Measurements from ENCODE around the gene PPIP5K2.
A peak's percentile ranks its signal among the peaks of the same experiment; 100 is the strongest.
"Not testable (repeated sequence)": the region's sequence is repeated elsewhere in the genome, so short reads cannot be mapped to it uniquely, and the experiment has no call there.

The PPIP5K2 gene

GRCh38 chr5:103207653-103208052, 87.6 kb downstream of the PPIP5K2 start:
- no peak for DNase-seq (ENCODE audit: low read depth)

GRCh38 chr5:103208460-103208859, 88.4 kb downstream of the PPIP5K2 start:
- DNase-seq (ENCODE audit: low read depth), result no peak

GRCh38 chr5:103209065-103209464, 89.0 kb downstream of the PPIP5K2 start:
- DNase-seq (ENCODE audit: low read depth), result no peak

DNA sequence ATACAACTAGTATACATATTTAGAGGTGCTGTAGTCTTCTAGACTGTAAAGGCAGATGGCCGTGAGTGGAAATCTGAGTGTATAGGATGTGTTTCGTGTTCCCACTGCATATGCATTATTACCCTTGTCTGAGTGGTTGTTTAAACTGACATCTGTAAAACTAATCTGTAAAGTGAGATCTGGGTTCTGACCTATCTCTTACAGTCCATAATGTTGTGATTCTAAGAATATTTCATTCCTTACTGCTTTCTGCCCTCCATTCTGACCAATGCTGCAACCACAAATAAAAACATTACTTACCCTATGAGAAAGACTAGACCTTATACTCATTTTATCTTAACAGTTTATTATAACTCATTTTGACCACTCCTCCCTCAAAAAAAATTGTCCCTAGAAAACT, 90.9 kb downstream of the PPIP5K2 start:
- no peak for DNase-seq (ENCODE audit: low read depth)

DNA sequence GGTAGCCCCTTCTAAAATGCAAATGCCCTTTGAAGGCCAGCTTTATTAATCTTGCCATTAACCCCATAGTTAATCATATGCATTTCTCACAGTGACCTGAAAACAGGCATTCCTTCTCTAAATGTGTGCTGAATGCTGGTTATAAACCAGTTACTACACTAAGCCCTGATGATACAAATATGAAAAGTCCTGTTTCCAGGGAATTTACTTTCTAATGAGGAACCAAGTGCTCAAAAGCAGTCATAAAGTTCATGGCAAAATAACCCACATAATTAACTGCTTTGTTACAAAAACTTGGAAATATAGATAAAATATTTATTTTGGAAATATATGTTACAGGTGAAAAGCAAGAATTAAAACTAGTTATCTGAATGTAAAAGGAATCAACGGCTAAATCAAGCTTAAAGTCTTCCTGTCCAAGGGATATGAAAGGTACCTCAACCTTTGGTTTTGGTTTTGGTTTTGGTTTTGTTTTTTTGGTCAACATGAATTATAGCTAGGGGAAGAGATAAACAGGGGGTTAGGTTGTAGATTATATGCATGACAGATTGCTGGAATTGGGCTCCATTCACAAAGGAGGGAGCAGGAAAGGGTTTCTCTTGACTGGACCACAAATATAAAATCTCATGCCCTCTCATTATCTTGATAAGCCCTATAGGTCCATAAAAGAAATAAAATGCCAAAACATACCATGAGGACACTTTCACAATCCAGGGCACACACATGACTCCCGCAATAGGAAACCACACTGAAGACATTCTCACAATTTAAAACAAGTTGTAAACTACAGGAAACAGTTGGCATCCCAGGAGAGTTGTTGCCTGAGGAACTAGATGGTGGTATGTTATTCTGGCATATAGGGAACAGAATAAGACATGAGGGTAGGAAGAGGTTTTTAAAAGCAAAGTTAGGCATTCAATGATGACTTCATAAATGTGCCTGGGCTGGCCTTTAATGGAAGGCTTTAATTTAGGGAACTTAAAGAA, 91.8 kb downstream of the PPIP5K2 start:
- DNase-seq (ENCODE audit: low read depth), result no peak

DNA sequence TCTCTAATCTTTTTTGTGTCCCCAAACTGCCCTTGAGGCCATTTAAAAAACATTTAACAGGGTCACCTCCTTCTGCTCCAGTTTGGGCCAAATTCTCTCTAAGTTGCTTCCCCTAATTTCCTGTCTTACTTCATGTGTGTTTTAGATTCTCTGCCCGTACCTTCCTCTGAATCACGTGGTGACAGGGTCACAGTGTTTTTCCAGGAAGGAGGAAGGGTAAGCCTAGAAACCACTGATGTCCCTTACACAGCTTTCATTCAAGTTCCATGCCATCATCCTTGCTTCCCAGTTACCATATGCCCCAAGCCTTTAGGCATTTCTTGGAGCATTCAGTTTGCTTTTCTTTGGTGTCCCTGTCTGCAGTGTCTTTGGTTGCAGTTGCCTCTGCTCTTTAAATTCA, 96.0 kb downstream of the PPIP5K2 start:
- DNase-seq (ENCODE audit: low read depth), result no peak

DNA sequence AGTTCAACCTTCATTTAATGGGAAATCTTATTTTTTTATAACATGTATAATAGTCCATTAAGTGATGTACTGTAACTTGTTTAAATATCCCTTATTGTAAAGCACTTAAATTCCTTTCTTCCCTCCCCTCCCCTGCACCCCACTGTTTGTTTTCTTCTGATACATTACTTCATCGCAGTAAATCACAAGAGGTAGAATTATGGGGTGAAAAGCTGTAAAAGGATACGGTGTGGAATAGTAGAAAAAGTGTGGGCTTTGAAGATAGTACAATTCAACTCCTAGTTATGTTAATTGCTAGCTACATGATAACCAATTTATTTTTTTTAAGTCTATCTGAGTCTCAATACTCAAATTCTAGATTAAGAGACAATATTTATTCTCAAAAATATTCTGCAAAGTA, 96.6 kb downstream of the PPIP5K2 start:
- DNase-seq (ENCODE audit: low read depth), result no peak

DNA sequence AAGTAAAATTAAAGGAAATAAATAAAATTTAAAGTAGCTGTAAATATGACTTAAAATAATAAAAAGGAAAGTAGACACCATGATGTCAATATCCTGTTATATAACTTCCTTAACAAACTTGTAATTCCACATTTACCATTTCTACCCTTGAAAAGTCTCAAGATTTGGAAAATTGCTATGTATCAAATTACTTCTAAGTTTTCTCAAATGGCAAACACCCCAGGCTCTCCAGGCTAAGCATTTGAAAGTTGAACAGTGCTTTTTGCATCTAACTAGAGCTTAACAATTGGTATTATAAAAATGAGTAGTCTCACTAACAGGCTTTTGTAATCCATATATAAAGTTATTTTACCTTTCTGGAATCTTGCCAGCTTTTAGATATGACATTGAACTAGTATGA, 97.0 kb downstream of the PPIP5K2 start:
- no peak for DNase-seq (ENCODE audit: low read depth)

DNA sequence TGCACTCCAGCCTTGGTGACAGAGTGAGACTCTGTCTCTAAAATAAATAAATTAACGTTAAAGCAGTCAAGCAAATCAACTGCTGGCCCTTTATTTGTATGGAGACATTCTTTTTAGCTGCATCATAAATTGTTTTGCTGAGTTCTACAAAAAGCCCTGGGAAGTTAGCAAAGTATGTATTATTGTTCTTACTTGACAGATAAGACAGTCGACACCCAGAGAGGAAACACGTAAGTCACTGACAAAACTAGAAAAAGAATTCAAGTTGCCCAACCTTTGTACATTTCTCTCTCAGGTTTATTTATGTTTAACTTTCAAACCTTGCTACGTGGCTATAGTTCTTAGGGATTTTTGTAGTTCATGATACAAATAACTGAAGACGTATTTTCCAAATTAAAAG, 98.1 kb downstream of the PPIP5K2 start:
- no peak for DNase-seq (ENCODE audit: low read depth)

DNA sequence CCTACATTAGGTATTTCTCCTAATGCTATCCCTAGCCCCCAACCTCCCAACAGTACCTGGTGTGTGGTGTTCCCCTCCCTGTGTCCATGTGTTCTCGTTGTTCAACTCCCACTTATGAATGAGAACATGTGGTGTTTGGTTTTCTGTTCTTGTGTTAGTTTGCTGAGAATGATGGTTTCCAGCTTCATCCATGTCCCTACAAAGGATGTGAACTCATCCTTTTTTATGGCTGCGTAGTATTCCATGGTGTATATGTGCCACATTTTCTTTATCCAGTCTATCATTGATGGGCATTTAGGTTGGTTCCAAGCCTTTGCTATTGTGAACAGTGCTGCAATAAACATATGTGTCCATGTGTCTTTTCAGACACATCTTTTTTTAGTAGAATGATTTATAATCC, 99.0 kb downstream of the PPIP5K2 start:
- not testable (repeated sequence) for DNase-seq (ENCODE audit: low read depth)

GRCh38 chr5:103223031-103223955, 103.2 kb downstream of the PPIP5K2 start:
- no peak for DNase-seq (ENCODE audit: low read depth)

DNA sequence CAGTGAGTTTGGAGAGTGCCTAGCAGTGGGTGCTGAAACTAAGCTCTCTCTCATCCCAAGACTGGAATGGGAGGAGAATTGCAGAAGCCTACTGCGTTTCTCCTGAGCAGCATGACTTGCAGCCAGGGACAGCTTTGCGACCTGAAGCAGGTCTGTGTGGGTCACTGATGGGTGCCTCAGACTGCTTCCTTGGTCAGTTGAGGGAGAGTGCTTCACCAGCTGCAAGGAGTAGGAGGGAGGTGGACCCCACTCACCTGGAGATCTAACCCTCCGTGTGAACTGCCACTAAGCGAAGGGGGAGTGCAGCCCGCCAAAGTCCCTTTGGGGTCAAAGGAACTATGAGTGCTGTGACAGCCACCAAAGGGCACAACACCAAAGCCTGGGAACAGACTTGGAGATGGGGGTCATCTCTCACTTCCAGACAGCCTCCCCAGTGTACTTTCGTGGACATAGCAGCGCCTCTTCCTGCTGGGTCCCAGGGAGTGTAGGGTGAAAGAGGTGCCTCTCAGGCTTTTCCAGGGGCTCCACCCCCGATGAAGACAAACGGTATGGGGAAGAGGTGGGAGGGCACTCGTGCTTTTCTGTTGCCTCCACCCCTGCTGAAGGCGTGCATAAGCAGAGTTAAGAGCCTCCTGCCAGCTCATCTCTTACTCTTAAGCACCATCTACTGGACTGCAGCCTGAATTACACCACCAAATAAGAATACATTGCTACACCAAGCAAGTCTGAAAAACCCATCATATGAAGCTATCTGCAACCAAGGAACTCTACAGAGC, 104.2 kb downstream of the PPIP5K2 start:
- DNase-seq (ENCODE audit: low read depth), result peak; percentile 6

DNA sequence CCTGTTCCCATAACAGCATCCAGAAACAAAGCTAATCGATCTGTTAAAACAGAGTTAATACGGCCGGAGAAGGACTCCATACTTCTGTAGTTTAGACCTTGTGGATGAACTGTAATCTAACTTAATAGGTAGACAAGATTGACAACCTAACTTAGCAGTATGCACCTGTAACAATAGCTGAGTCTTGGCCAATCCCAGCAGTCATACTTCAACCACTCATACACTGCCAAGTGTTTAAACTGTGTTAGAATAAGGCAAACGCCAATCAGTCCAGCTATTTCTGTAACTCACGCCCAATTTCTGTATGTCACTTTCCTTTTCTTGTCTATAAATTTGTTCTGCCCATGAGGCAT, 104.8 kb downstream of the PPIP5K2 start:
- DNase-seq (ENCODE audit: low read depth), result no peak

DNA sequence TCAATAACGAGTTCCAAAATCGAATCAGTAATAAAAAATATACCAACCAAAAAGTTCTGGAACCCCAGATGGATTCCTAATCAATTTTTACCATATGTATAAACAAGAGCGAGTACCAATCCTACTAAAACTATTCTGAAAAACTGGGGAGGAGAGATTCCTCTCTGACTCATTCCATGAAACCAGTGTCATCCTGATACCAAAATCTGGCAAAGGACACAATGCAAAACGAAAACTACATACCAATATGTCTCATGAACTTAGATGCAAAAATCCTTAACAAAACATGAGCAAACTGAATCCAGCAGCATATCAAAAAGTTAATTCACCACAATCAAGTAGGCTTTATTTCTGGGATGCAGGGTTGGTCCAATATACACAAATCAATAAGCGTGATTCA, 108.0 kb downstream of the PPIP5K2 start:
- no peak for DNase-seq (ENCODE audit: low read depth)

GRCh38 chr5:103228588-103228987, 108.5 kb downstream of the PPIP5K2 start:
- DNase-seq (ENCODE audit: low read depth), result no peak

DNA sequence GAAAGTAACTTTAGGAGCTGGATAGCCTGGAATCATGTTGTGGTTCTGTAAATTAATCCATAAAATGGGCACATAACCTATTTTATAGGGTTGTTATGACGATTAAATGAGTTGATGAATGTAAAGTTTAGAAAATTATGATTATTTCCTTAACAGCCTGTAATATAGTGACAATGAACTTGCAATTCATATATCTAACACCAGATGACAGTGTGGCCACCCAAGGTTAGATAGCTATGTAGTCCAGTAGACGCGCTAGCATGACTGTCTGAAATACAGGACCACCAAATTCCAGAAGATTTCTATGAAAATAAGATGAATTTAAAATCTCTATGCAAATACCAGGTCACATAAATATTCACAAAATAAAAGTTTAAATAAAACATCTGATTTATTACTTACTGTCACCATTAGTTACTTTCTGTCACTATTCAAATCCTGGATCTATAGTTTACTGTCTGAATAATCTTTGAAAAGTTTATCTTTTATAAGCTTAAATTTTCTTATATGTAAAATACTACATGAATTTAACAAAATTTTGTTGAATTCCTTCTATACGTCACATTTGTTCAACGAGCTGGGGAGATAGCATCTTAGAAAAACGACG, 112.4 kb downstream of the PPIP5K2 start:
- DNase-seq (ENCODE audit: low read depth), result no peak

GRCh38 chr5:103234239-103234975, 114.3 kb downstream of the PPIP5K2 start:
- no peak for DNase-seq (ENCODE audit: low read depth)

- no peak for DNase-seq (ENCODE audit: low read depth)
These were observed 115.8 kb downstream of the PPIP5K2 start for GRCh38 chr5:103235891-103236290.

DNA sequence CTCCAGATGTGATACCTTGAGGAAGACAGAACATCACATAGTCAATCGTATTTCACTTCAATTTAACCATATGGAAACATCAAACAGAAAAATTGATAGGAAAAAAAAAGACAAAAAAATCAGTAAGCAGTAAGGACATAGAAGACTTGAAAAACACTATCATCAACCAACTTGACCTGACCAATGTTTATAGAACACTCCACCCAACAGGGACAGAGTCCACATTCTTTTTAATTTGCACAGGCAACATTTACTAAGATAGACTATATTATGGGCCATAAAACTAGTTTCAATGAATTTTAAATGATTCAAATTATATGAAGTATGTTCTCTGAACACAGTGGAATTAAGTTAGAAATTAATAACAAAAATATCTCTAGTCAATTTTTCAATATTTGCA, 117.7 kb downstream of the PPIP5K2 start:
- no peak for DNase-seq (ENCODE audit: low read depth)

DNA sequence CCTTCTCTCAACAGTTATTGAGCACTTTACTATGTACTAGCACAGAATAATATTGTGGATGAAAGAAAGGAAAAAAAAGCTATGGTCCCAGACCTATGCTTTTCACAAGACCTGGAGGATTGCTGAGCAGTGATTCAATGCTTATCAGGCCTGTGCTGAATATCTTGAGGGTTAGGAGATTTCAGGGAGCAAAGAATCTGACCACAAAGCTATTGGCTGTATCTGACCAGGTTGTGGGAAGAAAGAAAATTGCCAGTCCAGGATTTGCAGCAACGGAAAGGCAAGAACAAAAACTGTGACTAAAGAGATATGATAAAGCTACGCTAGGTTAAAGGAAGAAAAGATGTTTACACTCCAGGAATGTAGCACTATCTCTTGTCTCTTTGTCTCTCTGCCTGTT, 123.6 kb downstream of the PPIP5K2 start:
- no peak for DNase-seq (ENCODE audit: low read depth)

DNA sequence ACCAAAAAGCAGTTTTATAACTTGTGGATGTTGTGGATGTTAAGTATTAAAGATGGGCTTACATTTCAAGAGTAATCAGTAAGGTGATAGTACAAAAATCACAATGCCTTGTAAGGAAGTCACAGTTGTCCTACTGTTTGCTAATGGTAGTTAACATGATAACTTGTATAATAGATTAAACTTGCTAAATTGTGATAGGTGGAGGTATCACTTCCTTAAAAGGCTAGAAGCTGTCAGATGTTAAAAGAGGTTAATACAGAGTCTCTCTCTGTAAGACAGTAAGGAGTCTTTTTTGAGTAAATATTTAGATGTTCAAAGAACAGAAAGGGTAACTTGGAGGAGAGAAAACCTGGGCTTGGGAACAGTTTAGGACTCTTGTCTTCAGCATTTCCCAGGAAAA, 124.3 kb downstream of the PPIP5K2 start:
- no peak for DNase-seq (ENCODE audit: low read depth)

Data from activated T-cell treated with anti-CD3 and anti-CD28 coated beads for 1 hour (primary cell).